H9 (cell line): ENCODE data around the gene GLS2. TPM values are rescaled to one million over a fixed set of nuclear protein-coding genes. Genes with fewer than 3 reads are reported as not detected.

ENCODE experiments used
- DNase-seq: peaks from one replicate; pipeline ENCODE4 v3.0.0-alpha.2; 2017
- H2AFZ ChIP-seq: one replicate; pipeline ENCODE4 v1.6.1; 2013; ENCODE audit warnings: mild to moderate bottlenecking, low read length, control low read depth, moderate library complexity
- H2AK5ac ChIP-seq: 2 replicates; pipeline ENCODE4 v1.6.1; 2013; ENCODE audit warnings: low read length, control low read depth, mixed read lengths; ENCODE audit not compliant: insufficient read length
- H2BK120ac ChIP-seq: one replicate; pipeline ENCODE4 v1.6.1; 2013; ENCODE audit warnings: low read depth, mild to moderate bottlenecking, low read length, control low read depth, inconsistent platforms; ENCODE audit not compliant: poor library complexity, severe bottlenecking
- H2BK12ac ChIP-seq: 2 replicates; pipeline ENCODE4 v1.6.1; 2013; ENCODE audit warnings: low read length, control low read depth, mixed read lengths, low read depth; ENCODE audit not compliant: insufficient read length
- H2BK15ac ChIP-seq: 2 replicates; pipeline ENCODE4 v1.6.1; 2013; ENCODE audit warnings: low read depth, low read length, control low read depth
- H2BK20ac ChIP-seq: one replicate; pipeline ENCODE4 v1.6.1; 2013; ENCODE audit warnings: low read depth, mild to moderate bottlenecking, low read length, control low read depth, inconsistent platforms; ENCODE audit not compliant: poor library complexity, severe bottlenecking
- H2BK5ac ChIP-seq: 2 replicates; pipeline ENCODE4 v1.6.1; 2013; ENCODE audit warnings: low read length, control low read depth, mixed read lengths; ENCODE audit not compliant: insufficient read length
- H3K14ac ChIP-seq: 2 replicates; pipeline ENCODE4 v1.6.1; 2013; ENCODE audit warnings: low read length, control low read depth; ENCODE audit not compliant: insufficient read depth
- H3K18ac ChIP-seq: 2 replicates; pipeline ENCODE4 v1.6.1; 2013; ENCODE audit warnings: low read depth, mild to moderate bottlenecking, mixed read lengths, low read length, control low read depth; ENCODE audit not compliant: insufficient read length
- H3K23ac ChIP-seq: 2 replicates; pipeline ENCODE4 v1.6.1; 2013; ENCODE audit warnings: low read length, control low read depth, mixed read lengths, low read depth; ENCODE audit not compliant: insufficient read length
- H3K23me2 ChIP-seq: 2 replicates; pipeline ENCODE4 v1.6.1; 2013; ENCODE audit warnings: low read depth, mild to moderate bottlenecking, mixed read lengths, low read length, control low read depth; ENCODE audit not compliant: insufficient read length, poor library complexity, severe bottlenecking
- H3K27ac ChIP-seq: 2 replicates; pipeline ENCODE4 v1.5.1; 2013; ENCODE audit warnings: low read length, control low read depth, mixed read lengths, low read depth; ENCODE audit not compliant: insufficient read length
- H3K27me3 ChIP-seq: 2 replicates; pipeline ENCODE4 v1.6.1; 2013; ENCODE audit warnings: low read length, control low read depth, inconsistent platforms; ENCODE audit not compliant: insufficient read depth
- H3K4ac ChIP-seq: 2 replicates; pipeline ENCODE4 v1.6.1; 2013; ENCODE audit warnings: low read depth, mild to moderate bottlenecking, control low read depth, inconsistent platforms, low read length, moderate library complexity
- H3K4me1 ChIP-seq: 2 replicates; pipeline ENCODE4 v1.6.1; 2013; ENCODE audit warnings: low read length, control low read depth, inconsistent platforms; ENCODE audit not compliant: insufficient read depth
- H3K4me2 ChIP-seq: 2 replicates; pipeline ENCODE4 v1.6.1; 2013; ENCODE audit warnings: low read length, control low read depth, mixed read lengths; ENCODE audit not compliant: insufficient read length, insufficient read depth
- H3K56ac ChIP-seq: 2 replicates; pipeline ENCODE4 v1.6.1; 2013; ENCODE audit warnings: low read depth, mild to moderate bottlenecking, mixed read lengths, low read length, control low read depth; ENCODE audit not compliant: insufficient read length
- H3K79me1 ChIP-seq: 2 replicates; pipeline ENCODE4 v1.6.1; 2013; ENCODE audit warnings: low read depth, mild to moderate bottlenecking, moderate library complexity, low read length, control low read depth, inconsistent platforms; ENCODE audit not compliant: insufficient read depth, poor library complexity, severe bottlenecking
- H3K79me2 ChIP-seq: 2 replicates; pipeline ENCODE4 v1.6.1; 2013; ENCODE audit warnings: low read length, control low read depth, inconsistent platforms; ENCODE audit not compliant: insufficient read depth
- H3K9ac ChIP-seq: 2 replicates; pipeline ENCODE4 v1.6.1; 2013; ENCODE audit warnings: low read length, control low read depth, mixed read lengths; ENCODE audit not compliant: insufficient read length; ENCODE audit errors: extremely low read depth
- H3K9me3 ChIP-seq: one replicate; pipeline ENCODE4 v1.6.1; 2013; ENCODE audit warnings: low read depth, low read length, inconsistent platforms; ENCODE audit not compliant: control insufficient read depth
- H3T11ph ChIP-seq: one replicate; pipeline ENCODE4 v1.6.1; 2013; ENCODE audit warnings: mild to moderate bottlenecking, low read length, control low read depth, inconsistent platforms
- H4K20me1 ChIP-seq: one replicate; pipeline ENCODE4 v1.6.1; 2013; ENCODE audit not compliant: control insufficient read depth, insufficient read length, insufficient read depth
- H4K5ac ChIP-seq: 2 replicates; pipeline ENCODE4 v1.6.1; 2013; ENCODE audit warnings: low read depth, mild to moderate bottlenecking, mixed read lengths, low read length, control low read depth; ENCODE audit not compliant: insufficient read length
- H4K8ac ChIP-seq: replicated peaks from 2 replicates; pipeline ENCODE4 v1.6.1; 2013; ENCODE audit warnings: low read length, control low read depth, mixed read lengths, low read depth; ENCODE audit not compliant: insufficient read length
- H4K91ac ChIP-seq: 2 replicates; pipeline ENCODE4 v1.6.1; 2013; ENCODE audit warnings: low read depth, mild to moderate bottlenecking, moderate library complexity, mixed read lengths, low read length, control low read depth; ENCODE audit not compliant: insufficient read length
- H3K27ac Mint-ChIP-seq, 3 experiments: 2 replicates in 2 of 3; 3 replicates in 1 of 3; pipeline ENCODE4 v1.8.0; 2020 to 2021; ENCODE audit warnings: mixed read lengths in 3 of 3, mild to moderate bottlenecking in 1 of 3, moderate library complexity in 1 of 3
- H3K27me3 Mint-ChIP-seq: 2 replicates; pipeline ENCODE4 v1.8.0; 2021; ENCODE audit warnings: low read depth, mild to moderate bottlenecking, moderate library complexity, mixed read lengths
- H3K36me3 Mint-ChIP-seq, 3 experiments: 2 replicates in 2 of 3; 3 replicates in 1 of 3; pipeline ENCODE4 v1.8.0; 2020 to 2021; ENCODE audit warnings: low read depth in 3 of 3, mixed read lengths in 3 of 3; ENCODE audit not compliant: insufficient read depth in 1 of 3
- H3K4me1 Mint-ChIP-seq, 2 experiments: 2 replicates each; pipeline ENCODE4 v1.8.0; 2020; ENCODE audit warnings: mixed read lengths in 2 of 2
- H3K4me3 Mint-ChIP-seq, 2 experiments: 2 replicates in 1 of 2; 3 replicates in 1 of 2; pipeline ENCODE4 v1.8.0; 2020 to 2021; ENCODE audit warnings: mild to moderate bottlenecking in 2 of 2, mixed read lengths in 2 of 2, moderate library complexity in 1 of 2
- H3K9me3 Mint-ChIP-seq, 2 experiments: 2 replicates in 1 of 2; 3 replicates in 1 of 2; pipeline ENCODE4 v1.8.0; 2020; ENCODE audit warnings: mild to moderate bottlenecking in 2 of 2, mixed read lengths in 2 of 2, moderate library complexity in 1 of 2
- WGBS: extraction: QIAGEN DNeasy Blood & Tissue Kit; methylation state at CpG from one replicate; pipeline ENCODE4 v1.1.7; 2013; ENCODE audit warnings: missing lambda C conversion rate, low lambda C conversion rate, mixed read lengths; ENCODE audit not compliant: insufficient read length; ENCODE audit errors: extremely low coverage; 5-methylcytosine and 5-hydroxymethylcytosine counted together
- total RNA-seq: library from RNA; stranded (reverse); gene quantifications from 2 replicates; pipeline ENCODE4 v1.2.1, GENCODE V29; 2021
- TF ChIP-seq, protein P1 (sequence below): fragments of 200-600 bp; sonication (generic); conservative IDR thresholded peaks from 3 replicates; pipeline ENCODE4 v1.8.0; 2021; ENCODE audit warnings: antibody characterized with exemption, mild to moderate bottlenecking

Gene GLS2
- total RNA-seq, 1 experiment from 2014 or later, result 17.0 TPM

DNA sequence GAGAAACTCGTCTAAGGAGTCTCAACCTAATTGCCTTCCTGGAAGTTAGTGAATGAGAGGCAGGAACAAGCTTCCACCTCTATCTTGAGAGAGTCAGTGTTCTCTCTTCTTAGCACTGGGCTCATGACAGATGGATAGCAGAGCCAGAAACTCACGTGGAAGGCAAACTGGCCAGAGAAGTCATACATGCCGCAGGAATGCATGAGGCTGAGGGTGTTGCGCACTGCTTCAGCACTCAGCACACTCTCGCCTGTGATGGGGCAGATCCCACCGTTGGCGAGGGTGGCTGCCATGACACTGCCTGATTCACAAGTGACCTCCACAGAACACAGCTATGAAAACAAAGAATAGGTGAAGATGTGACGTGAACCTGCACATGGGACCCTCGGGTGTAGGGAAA lies 13.6 kb downstream of the GLS2 start:
- no peak overlapping the region for H4K8ac ChIP-seq
- H3K9ac ChIP-seq, result no peak overlapping the region
- no peaks in the 10 kb centered on the region for H3K9me3 Mint-ChIP-seq
- H2AFZ ChIP-seq, result no peak overlapping the region
- no peak overlapping the region for H3K56ac ChIP-seq
- no peaks in the 10 kb centered on the region for H3K27me3 ChIP-seq
- no peaks in the 10 kb centered on the region for H3K27me3 Mint-ChIP-seq
- H3K4ac ChIP-seq, result no peak overlapping the region
- H2BK12ac ChIP-seq, result no peak overlapping the region
- TF ChIP-seq, protein P1, sequence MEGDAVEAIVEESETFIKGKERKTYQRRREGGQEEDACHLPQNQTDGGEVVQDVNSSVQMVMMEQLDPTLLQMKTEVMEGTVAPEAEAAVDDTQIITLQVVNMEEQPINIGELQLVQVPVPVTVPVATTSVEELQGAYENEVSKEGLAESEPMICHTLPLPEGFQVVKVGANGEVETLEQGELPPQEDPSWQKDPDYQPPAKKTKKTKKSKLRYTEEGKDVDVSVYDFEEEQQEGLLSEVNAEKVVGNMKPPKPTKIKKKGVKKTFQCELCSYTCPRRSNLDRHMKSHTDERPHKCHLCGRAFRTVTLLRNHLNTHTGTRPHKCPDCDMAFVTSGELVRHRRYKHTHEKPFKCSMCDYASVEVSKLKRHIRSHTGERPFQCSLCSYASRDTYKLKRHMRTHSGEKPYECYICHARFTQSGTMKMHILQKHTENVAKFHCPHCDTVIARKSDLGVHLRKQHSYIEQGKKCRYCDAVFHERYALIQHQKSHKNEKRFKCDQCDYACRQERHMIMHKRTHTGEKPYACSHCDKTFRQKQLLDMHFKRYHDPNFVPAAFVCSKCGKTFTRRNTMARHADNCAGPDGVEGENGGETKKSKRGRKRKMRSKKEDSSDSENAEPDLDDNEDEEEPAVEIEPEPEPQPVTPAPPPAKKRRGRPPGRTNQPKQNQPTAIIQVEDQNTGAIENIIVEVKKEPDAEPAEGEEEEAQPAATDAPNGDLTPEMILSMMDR, result no peak
- no peak overlapping the region for H3K23ac ChIP-seq
- no peak overlapping the region for H2BK20ac ChIP-seq
- no peak overlapping the region for H3K4me3 Mint-ChIP-seq
- WGBS, result no CpG with 5 or more reads among the region's 9 CpGs
- H3K79me2 ChIP-seq, result peaks cover 3% of the 10 kb centered on the region; the same call in 1 of the 2 replicates
- H3K14ac ChIP-seq, result no peak overlapping the region
- no peak overlapping the region for H3K4me2 ChIP-seq
- H2AK5ac ChIP-seq, result no peak overlapping the region
- no peak overlapping the region for H3T11ph ChIP-seq
- H4K91ac ChIP-seq, result no peak overlapping the region
- H3K4me1 ChIP-seq, result no peaks in the 10 kb centered on the region
- no peak overlapping the region for H3K18ac ChIP-seq
- H3K23me2 ChIP-seq, result no peaks in the 10 kb centered on the region
- H3K79me1 ChIP-seq, result no peaks in the 10 kb centered on the region
- no peaks in the 10 kb centered on the region for H3K9me3 ChIP-seq
- no peak overlapping the region for H4K5ac ChIP-seq
- H4K20me1 ChIP-seq, result no peaks in the 10 kb centered on the region
- no peak overlapping the region for H3K27ac ChIP-seq
- no peak overlapping the region; a peak in 2 of 7 replicates for H3K27ac Mint-ChIP-seq
- H3K36me3 Mint-ChIP-seq, result peaks cover 10 to 50% (median 27%) of the 10 kb centered on the region in 3 experiments; a peak in 6 of 7 replicates
- H2BK5ac ChIP-seq, result no peak overlapping the region
- DNase-seq, result no peak
- H2BK15ac ChIP-seq, result no peak overlapping the region
- H2BK120ac ChIP-seq, result no peak overlapping the region
- H3K4me1 Mint-ChIP-seq, result peaks cover 6 to 7% of the 10 kb centered on the region in 2 experiments
